Right renal cortex interstitium (tissue), 3 donors: Measurements from ENCODE around the gene ZDHHC24. TPM values are rescaled to one million over a fixed set of nuclear protein-coding genes. Genes with fewer than 3 reads are reported as not detected.

Experiments used
- DNase-seq, 3 donors: peaks; one replicate each; pipeline ENCODE4 v3.0.0-alpha.2; 2013; ENCODE audit warnings: low read depth in 3 of 3, low spot score in 2 of 3
- polyA plus RNA-seq, 3 donors: library from polyadenylated mRNA; unstranded; fragments of 120-200 nt; gene quantifications; one replicate each; pipeline ENCODE4 v1.2.1, GENCODE V29; 2013; ENCODE audit not compliant: insufficient read length in 3 of 3

Gene ZDHHC24
- polyA plus RNA-seq, 3 donors: 6.5 to 7.3 (median 6.6) TPM

- no peak for DNase-seq
These were observed 40.5 kb downstream of the ZDHHC24 start for GRCh38 chr11:66505276-66505816.

DNA sequence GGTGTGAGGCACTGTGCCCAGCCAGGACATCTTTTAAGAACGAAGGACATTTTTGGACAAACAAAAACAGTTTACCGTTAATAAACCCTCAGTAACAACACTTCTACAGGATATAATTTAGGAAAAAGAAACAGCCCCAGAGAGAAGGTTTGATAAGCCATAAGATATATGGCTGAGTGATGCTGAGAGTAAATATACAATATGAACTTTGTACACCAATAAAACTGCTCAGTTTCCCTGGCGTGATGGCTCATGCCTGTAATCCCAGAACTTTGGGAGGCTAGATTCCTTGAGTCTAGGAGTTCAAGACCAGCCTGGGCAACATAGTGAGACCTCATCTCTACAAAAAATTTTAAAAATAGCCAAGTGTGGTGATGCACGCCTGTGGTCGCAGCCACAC, 47.3 kb downstream of the ZDHHC24 start:
- DNase-seq: no peak

- no peak for DNase-seq
These were observed 48.6 kb downstream of the ZDHHC24 start for GRCh38 chr11:66497206-66497605.

DNA sequence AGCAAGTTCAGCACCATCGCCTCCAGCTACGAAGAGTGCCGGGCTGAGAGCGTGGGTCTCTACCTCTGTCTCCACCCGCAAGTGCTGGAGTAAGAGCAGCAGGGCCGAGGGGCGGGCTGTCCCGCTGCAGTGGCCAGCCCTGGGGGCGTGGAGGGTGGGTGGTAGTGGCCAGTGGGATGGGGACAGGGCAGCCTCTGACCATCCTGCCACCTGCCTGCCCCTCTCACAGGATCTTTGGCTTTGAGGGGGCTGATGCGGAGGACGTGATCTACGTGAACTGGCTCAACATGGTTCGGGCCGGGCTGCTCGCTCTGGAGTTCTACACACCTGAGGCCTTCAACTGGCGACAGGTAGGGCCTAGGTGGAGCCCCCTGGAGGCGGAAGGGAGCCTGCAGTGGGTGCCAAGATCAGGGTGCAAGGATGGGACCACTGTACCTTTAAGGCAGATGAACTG, 50.4 kb downstream of the ZDHHC24 start:
- no peak for DNase-seq

DNA sequence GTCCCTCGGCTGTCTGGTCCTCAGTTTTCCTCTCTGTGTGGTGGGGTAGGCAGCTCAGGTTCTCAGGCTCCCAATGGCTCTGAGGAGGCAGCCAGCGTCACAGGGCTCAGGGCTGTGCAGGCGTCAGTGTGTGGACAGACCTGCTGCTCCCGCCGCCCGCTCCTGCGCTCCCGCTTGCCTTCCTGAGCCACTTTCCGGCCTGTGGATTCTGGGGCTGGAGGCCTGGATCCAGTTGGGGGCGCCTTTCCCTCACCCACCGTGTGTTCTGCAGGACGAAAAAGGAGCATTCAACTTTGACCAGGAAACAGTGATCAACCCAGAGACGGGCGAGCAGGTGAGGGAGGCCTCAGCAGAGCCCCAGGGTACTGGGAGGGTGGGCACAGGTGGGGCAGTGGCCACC, 50.9 kb downstream of the ZDHHC24 start:
- no peak for DNase-seq

DNA sequence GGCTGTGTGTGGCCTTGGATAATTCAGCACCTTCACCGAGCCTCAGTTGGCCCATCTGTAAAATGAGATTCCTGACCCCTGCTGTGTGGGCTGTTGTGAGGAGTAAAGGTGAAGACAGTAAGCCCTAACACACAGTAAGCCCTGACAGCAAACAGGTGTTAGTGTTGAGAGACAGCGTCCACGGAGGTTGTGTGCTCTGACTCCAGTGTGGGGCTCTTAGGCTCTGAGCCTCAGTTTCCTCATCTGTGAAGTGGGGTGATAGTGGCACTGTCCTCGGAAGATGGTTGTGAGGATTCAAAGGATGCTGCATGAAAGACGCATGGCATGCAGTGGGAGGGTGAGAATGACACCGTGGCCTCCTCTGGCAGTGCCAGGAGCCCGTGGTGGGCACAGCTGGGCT, 51.4 kb downstream of the ZDHHC24 start:
- no peak for DNase-seq

DNA sequence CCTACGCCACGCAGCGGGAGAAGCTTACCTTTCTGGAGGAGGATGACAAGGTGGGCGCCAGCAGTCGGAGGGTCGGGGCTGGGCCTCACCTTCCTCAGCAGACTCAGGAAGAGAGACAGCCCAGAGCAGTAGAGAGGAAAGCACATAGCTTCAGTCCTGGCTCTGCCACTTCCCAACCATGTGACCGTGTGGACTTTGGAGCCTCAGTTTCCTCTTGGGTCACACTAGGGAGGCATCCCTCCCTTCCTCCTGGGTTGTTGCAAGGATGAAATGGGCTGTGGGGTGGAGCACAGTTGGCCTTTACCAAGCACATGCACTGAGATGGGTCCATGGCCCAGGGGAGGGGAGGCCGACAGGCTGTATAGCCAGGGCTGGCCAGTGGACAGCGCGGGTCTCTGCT, 52.7 kb downstream of the ZDHHC24 start:
- no peak for DNase-seq

GRCh38 chr11:66492161-66492865, 53.5 kb downstream of the ZDHHC24 start:
- DNase-seq: no peak

DNA sequence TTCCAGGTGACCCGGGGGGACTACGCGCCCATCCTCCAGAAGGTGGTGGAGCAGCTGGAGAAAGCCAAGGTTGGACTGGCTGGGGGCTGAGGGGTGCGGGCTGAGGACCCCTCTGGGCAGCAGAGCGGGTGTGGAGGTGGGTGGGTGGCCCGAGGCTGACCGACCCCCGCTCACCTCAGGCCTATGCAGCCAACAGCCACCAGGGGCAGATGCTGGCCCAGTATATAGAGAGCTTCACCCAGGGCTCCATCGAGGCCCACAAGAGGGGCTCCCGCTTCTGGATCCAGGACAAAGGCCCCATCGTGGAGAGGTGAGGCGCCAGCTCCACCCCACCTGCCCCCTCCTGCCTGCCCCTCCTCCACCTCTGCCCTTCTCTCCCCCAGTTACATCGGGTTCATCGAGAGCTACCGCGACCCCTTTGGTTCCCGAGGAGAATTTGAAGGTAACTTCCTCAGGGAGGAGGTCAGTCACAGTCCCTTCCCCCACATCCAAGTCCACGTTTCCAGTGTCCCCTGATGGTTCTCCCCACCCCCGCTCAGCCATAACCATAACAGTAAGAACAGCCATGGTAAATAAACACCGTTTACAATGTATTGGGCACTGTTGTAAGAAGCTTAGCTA, 54.4 kb downstream of the ZDHHC24 start:
- DNase-seq: no peak

GRCh38 chr11:66489636-66490035, 56.2 kb downstream of the ZDHHC24 start:
- DNase-seq: no peak

- no peak for DNase-seq
These were observed 56.9 kb downstream of the ZDHHC24 start for GRCh38 chr11:66488957-66489356.

GRCh38 chr11:66484806-66485380, 61.0 kb downstream of the ZDHHC24 start:
- no peak for DNase-seq

- peak; percentile 86 to 89 (median 87) for DNase-seq
These were observed 65.5 kb downstream of the ZDHHC24 start, which contains the start of gene DPP3 for GRCh38 chr11:66480117-66480938. DPP3 (plus strand) TSS chr11:66480434; CDS start chr11:66482201, 1,767 bp downstream.

DNA sequence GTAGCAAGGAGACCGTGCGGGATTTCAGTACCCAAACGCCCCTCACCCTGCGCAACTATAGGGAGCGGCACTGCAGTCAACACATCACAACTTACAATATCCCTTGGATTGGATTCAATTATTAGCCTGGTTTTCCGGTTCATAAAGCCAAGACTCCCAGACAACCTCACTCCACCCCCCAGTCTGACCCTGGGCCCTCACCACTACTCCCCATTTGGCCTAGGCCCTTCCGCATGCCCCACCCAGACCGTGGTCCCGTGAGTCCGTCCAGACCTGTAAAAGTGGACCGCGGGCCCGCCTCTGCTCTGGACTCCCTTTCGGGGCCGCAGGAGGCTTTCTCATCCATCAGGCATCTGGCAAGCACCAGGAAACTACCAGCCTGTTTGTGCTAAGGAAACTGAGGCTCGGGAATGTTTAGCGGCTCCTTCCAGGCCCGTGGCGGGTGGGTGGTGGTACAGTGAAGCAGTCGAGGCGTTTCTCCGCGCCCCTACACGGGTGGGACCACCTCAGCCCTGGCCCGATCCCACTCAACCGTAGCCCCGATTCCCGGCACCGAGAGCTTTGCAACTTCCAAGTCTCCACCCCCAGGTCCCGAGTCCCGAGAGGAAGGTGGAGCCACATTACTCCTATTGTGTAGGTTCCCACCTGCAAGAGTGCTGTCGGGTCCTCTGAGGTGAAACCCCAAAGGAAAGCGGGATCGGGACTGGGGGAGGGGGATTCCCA, 66.3 kb downstream of the ZDHHC24 start:
- peak in 2 of 3 donors; percentile 40 to 67 for DNase-seq

GRCh38 chr11:66478729-66479393, 67.0 kb downstream of the ZDHHC24 start:
- no peak for DNase-seq

DNA sequence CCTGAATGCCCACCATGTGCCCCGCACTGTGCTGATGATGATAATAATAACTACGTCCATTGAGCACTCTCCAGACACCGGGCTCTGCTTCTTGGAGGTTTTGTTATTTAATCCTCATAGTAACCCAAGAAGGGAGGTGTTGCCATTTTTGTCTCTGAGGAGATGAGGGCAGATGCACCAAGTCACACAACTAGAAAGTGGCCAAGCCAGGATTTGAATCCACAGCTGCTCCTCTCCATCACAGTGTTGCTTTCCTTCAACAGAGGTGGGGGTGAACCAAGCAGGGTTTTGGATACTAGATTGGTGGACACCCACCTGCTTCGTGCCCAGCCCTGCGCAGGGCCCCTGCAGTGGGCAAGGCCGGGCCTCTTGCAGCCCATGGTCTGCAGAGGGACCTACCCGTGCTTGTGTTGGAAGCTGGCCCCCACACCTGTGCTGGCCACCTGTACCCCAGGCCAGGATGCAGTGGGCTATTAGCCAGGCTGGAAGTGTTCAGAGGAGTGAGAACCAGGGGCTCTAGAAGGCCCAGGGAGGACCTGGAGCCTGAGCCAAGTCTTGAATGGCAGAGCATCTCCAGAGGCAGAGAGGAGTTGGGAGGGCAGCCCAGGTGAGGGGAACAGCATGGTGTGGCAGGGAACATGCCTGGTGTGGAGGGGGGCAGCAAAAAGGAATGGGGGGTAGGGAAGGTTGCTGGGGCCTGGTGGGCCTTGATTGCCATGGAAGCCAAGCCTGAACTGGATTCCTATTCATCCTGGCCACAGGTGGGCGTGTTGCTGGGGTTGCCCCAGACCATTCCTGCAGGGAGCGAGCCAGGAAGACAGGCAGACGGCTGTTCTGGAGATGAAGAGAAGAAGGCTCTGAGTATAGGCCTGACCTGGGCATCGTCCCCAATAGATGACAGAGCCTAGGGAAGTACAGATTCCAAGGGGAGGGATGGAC, 68.3 kb downstream of the ZDHHC24 start:
- DNase-seq: no peak

DNA sequence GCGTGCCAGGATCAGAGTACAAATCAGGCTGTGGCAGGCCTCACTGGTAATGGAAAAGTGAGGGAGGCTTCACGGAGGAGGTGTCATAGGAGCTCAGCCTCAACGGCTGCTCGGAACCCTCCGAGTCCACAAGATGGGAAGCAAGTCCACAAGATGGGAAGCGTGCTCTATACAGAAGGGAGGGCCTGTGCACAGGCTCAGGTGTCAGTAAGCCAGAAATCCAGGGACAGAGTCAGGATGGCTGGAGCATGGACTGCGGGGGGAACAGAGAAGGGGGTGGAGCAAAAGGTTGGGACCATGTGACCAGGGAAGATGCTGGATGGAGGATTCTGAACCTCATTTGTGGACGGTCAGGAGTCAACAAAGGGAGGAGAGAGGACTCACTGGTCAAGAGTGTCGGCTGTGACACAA, 69.0 kb downstream of the ZDHHC24 start:
- no peak for DNase-seq

- DNase-seq: no peak
These were observed 69.5 kb downstream of the ZDHHC24 start for GRCh38 chr11:66476173-66476840.
